GM12878 (cell line): ENCODE data around the gene MPC2. TPM values are rescaled to one million over a fixed set of nuclear protein-coding genes. Genes with fewer than 3 reads are reported as not detected.

Experiments used
- ATAC-seq: fragments of 200-7000 bp; cut with Tn5 transposase; 3 replicates; pipeline ENCODE4 v1.9.1; 2020; ENCODE audit warnings: mild to moderate bottlenecking, moderate library complexity
- BruUV-seq: library from RNA; stranded (reverse); fragments of 400-500 nt; replicated peaks from 2 replicates; lab custom pipeline; 2021; lab: Mats Ljungman, UMichigan
- CTCF ChIA-PET: fragments of 300-600 bp; sonication (Branson Sonifier 250); formaldehyde crosslinking; extraction: SDS; loops from one replicate; lab custom pipeline; 2021; ENCODE audit warnings: inconsistent platforms; lab: Yijun Ruan, JAX
- POLR2A ChIA-PET: fragments of 350-600 bp; formaldehyde crosslinking; extraction: SDS; loops from one replicate; lab custom pipeline; 2021; ENCODE audit warnings: inconsistent platforms; lab: Charles Lee
- RAD21 ChIA-PET: fragments of 300-600 bp; sonication (Branson Sonifier 250); formaldehyde crosslinking; loops from one replicate; lab custom pipeline; 2023; ENCODE audit warnings: antibody characterized with exemption; ENCODE audit not compliant: unreplicated experiment; lab: Charles Lee
- SMC1A ChIA-PET: fragments of 300-600 bp; sonication (Branson Sonifier 250); formaldehyde crosslinking; loops from one replicate; lab custom pipeline; 2023; ENCODE audit not compliant: unreplicated experiment, uncharacterized antibody; lab: Charles Lee
- DNase-seq: peaks from one replicate; pipeline ENCODE4 v3.0.0-alpha.2; 2011; ENCODE audit warnings: low read depth, low spot score
- FAIRE-seq: peaks from 3 replicates; lab custom pipeline; 2011; peaks lifted over from hg19 to GRCh38; lab: Jason Lieb, UNC
- H2AFZ ChIP-seq: 2 replicates; pipeline ENCODE4 v1.6.0; 2011; ENCODE audit warnings: low read depth, low read length, control low read depth; ENCODE audit not compliant: control insufficient read depth
- H3K27ac ChIP-seq: 2 replicates; pipeline ENCODE4 v1.5.1; 2011; ENCODE audit warnings: control low read depth; ENCODE audit not compliant: control insufficient read depth, insufficient read depth
- H3K27me3 ChIP-seq, 2 experiments: replicated peaks in 1 of 2; 2 replicates each; pipeline versions ENCODE4 v1.6.0 to v1.6.1; 2011; ENCODE audit warnings: low read length in 1 of 2; ENCODE audit not compliant: control insufficient read depth in 2 of 2, insufficient read depth in 2 of 2
- H3K36me3 ChIP-seq, 2 experiments: 2 replicates each; pipeline ENCODE4 v1.5.1; 2011; ENCODE audit warnings: low read length in 1 of 2; ENCODE audit not compliant: control insufficient read depth in 2 of 2, insufficient read depth in 2 of 2
- H3K4me1 ChIP-seq: 2 replicates; pipeline ENCODE4 v1.6.1; 2011; ENCODE audit warnings: mild to moderate bottlenecking, low read length, moderate library complexity, mixed read lengths; ENCODE audit not compliant: control insufficient read depth, insufficient read depth
- H3K4me2 ChIP-seq: 2 replicates; pipeline ENCODE4 v1.6.0; 2011; ENCODE audit warnings: control low read depth; ENCODE audit not compliant: control insufficient read depth, insufficient read depth
- H3K4me3 ChIP-seq: fragments of 200-600 bp; sonication (generic); 2 replicates; pipeline ENCODE4 v1.5.1; 2016
- H3K79me2 ChIP-seq: 2 replicates; pipeline ENCODE4 v1.6.0; 2011; ENCODE audit warnings: low read length; ENCODE audit not compliant: control insufficient read depth, insufficient read depth
- H3K9ac ChIP-seq: 2 replicates; pipeline ENCODE4 v1.8.0; 2011; ENCODE audit warnings: low read length, control low read depth, mixed read lengths; ENCODE audit not compliant: control insufficient read depth, insufficient read depth
- H3K9me3 ChIP-seq: replicated peaks from 3 replicates; pipeline ENCODE4 v1.5.1; 2011; ENCODE audit warnings: mild to moderate bottlenecking, low read length; ENCODE audit not compliant: control insufficient read depth, insufficient read depth
- H4K20me1 ChIP-seq: 2 replicates; pipeline ENCODE4 v1.6.0; 2011; ENCODE audit not compliant: control insufficient read depth, insufficient read depth
- MYC ChIP-seq: IDR thresholded peaks from 2 replicates; pipeline ENCODE4 v1.6.1; 2011; ENCODE audit warnings: mild to moderate bottlenecking, low read length, moderate library complexity, inconsistent platforms; ENCODE audit not compliant: insufficient read depth, insufficient replicate concordance, insufficient read length, severe bottlenecking
- WGBS: methylation state at CpG from one replicate; pipeline ENCODE4 v1.1.6; 2016; ENCODE audit warnings: low lambda C conversion rate; ENCODE audit not compliant: insufficient replicate concordance, insufficient coverage; ENCODE audit errors: missing lambda C conversion rate; 5-methylcytosine and 5-hydroxymethylcytosine counted together
- in situ Hi-C: fragments of 300-500 bp; cut with MboI; formaldehyde crosslinking; loops from 9 replicates; pipeline ENCODE4 v1.14.3; 2018; ENCODE audit warnings: mixed read lengths
- intact Hi-C: fragments of 100-400 bp; cut with micrococcal nuclease; formaldehyde crosslinking; loops from one replicate; pipeline ENCODE4 v1.14.2; 2022; ENCODE audit not compliant: unreplicated experiment
- polyA plus RNA-seq, 11 experiments: library from polyadenylated mRNA; depleted of rRNA in 4 of 11; unstranded in 6 of 11; stranded (reverse) in 5 of 11; fragments of >200 nt; fragmentation: Nextera tagmentation in 4 of 11; fragmentation: Illumina TruSeq in 1 of 11; extraction: Ambion mirVana in 4 of 11; extraction: Trizol in 1 of 11; gene quantifications; 1 replicate in 1 of 11; 2 replicates in 10 of 11; pipeline versions ENCODE4 v1.2.1 to v1.2.3, GENCODE V29; 2011 to 2016; ENCODE audit warnings: inconsistent platforms in 2 of 11, missing spikeins in 2 of 11, low read depth in 1 of 11
- total RNA-seq, 4 experiments: library from RNA; depleted of rRNA in 3 of 4; stranded (reverse); fragments of >200 nt in 3 of 4; fragmentation: Illumina TruSeq in 1 of 4; extraction: Trizol in 1 of 4; gene quantifications; 2 replicates each; pipeline versions ENCODE4 v1.2.1 to v1.2.3, GENCODE V29; 2013 to 2021
- TF ChIP-seq, protein P1 (sequence below): fragments of 450-650 bp; IDR thresholded peaks from 2 replicates; pipeline ENCODE4 v1.6.1; 2014; ENCODE audit warnings: mild to moderate bottlenecking

Gene MPC2
- total and polyA plus RNA-seq, 10 of the 15 experiments (the other 5 are each of a cell fraction or from before 2014, with no cell fraction given): 22.5 to 164 (median 63.3) TPM

DNA sequence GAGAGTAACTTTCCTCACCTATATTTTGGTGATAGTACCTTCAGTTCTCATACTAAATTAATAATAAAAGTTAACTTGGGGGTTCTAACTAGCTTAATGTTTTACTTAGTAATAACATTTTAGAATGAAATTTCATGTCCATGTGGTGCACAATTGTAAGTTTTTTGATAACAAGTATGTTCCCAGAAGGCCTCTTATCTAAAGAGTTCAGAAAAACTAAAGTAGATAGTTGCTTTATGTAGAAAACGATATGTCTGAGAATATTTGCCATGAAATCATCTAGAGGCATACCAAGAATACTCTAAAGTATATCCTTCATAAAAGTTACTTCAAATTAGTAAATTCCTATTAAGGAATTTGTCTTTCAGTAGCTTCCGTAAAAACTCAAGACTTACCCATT is 12.8 kb downstream of the MPC2 start:
- Histone ChIP-seq H3K4me2 (no peak overlapping the region), H4K20me1 (no peaks in the 10 kb centered on the region), H3K4me1 (peaks cover 5% of the 10 kb centered on the region; the same call in 1 of the 2 replicates), H3K4me3 (no peak overlapping the region), H3K79me2 (peaks cover 6% of the 10 kb centered on the region), H2AFZ (no peak overlapping the region), H3K27ac (no peak overlapping the region), H3K36me3 (no peaks in the 10 kb centered on the region; a peak in 1 of 4 replicates), H3K9ac (no peak overlapping the region), H3K9me3 (no peaks in the 10 kb centered on the region), H3K27me3 (no peaks in the 10 kb centered on the region)
- intact Hi-C loops: no loop called here
- no peak for FAIRE-seq
- no peak for DNase-seq
- ChIA-PET POLR2A (interaction anchor here (0.7 to 1.4 kb wide), 4 partner anchors 9 to 12 kb away, joined by 3 to 9 read pairs (median 6); partner anchors contain the start of gene DCAF6), RAD21 (interaction anchor here (0.6 to 1.4 kb wide), 7 partner anchors 8 to 239 kb away, joined by 3 to 4 read pairs (median 3); partner anchors contain the start of genes ADCY10 and DCAF6), SMC1A (interaction anchor here (0.6 to 1.7 kb wide), 6 partner anchors 9 to 523 kb away, joined by 3 to 8 read pairs (median 4); partner anchors contain the start of genes DCAF6 and MPC2), CTCF (interaction anchor here (0.6 to 1.6 kb wide), 5 partner anchors 11 to 158 kb away, joined by 3 to 9 read pairs (median 5); partner anchors contain the start of gene DCAF6)
- WGBS: 97% methylated on average over 2 of the region's 2 CpGs
- no TSS peak for BruUV-seq
- in situ Hi-C loops: no loop called here
- no peak for ATAC-seq
- TF ChIP-seq MYC: no peak
- TF ChIP-seq, protein P1, sequence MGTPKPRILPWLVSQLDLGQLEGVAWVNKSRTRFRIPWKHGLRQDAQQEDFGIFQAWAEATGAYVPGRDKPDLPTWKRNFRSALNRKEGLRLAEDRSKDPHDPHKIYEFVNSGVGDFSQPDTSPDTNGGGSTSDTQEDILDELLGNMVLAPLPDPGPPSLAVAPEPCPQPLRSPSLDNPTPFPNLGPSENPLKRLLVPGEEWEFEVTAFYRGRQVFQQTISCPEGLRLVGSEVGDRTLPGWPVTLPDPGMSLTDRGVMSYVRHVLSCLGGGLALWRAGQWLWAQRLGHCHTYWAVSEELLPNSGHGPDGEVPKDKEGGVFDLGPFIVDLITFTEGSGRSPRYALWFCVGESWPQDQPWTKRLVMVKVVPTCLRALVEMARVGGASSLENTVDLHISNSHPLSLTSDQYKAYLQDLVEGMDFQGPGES: no peak
